Measurements from ENCODE around the gene OXA1L.
"Not testable (repeated sequence)": the region's sequence is repeated elsewhere in the genome, so short reads cannot be mapped to it uniquely, and the experiment has no call there.

OXA1L gene

DNA sequence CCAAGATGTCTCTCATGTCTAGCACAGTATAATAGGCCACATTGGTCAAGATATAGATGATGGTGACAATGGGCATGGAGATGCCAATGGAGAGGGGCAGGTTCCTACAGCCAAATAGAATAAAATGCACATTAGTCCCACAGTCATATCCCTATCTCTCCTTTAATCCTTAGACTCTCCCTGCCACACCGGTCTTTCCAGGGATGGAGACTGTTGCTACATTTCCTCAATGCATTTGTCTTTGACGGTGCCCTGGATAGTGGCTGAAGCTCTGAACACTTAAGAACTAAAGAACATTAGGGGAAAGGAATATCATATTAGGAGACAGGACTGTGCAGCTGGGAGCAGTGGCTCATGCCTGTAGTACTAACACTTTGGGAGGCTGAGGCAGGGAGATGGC lies 9.7 kb downstream of the OXA1L start:
- DNase-seq: no peak
- Mint-ChIP-seq H3K36me3 (ENCODE audit: low read depth) (peaks cover 22% of the 10 kb centered on the region), H3K4me1 (no peaks in the 10 kb centered on the region), H3K4me3 (no peak overlapping the region), H3K27me3 (no peaks in the 10 kb centered on the region), H3K9me3 (no peaks in the 10 kb centered on the region), H3K27ac (no peak overlapping the region)
- no peak for ATAC-seq

DNA sequence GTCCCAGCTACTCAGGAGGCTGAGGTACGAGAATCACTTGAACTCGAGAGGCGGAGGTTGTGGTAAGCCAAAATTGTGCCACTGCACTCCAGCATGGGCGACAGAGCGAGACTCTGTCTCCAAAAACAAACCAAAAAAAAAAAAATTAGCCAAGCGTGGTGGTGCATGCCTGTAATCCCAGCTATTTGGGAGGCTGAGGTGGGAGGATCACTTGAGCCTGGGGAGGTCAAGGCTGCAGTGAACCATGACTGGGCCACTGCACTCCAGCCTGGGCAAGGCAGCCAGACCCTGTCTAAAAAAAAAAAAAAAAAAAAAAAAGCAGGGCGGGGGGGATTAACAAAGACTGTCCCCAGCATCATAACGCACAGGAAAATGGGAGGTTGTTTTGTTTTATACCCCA lies 10.4 kb downstream of the OXA1L start:
- DNase-seq, H3K27ac Mint-ChIP-seq, H3K4me3 Mint-ChIP-seq, H3K4me1 Mint-ChIP-seq, ATAC-seq, H3K9me3 Mint-ChIP-seq, H3K27me3 Mint-ChIP-seq: not testable (repeated sequence)
- H3K36me3 Mint-ChIP-seq (ENCODE audit: low read depth): peaks cover 16% of the 10 kb centered on the region

DNA sequence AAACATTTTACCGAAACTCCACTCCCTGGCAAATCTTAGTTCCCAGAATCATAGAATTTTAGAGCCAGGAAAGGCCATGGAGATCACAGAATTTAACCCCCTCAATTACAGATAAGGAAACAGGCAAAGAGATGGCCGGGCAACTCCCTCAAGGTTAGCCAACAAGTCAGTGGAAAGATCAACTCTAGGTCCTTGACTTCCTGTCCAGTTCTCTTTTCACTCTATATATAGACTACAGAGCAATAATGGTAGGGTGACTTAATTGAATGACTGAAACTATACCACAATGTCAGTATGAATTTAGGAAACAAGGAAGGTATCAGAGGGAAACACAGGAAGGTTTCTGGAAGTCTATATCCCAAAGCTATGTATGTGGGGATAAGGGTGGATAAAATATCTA lies 11.6 kb downstream of the OXA1L start:
- no peak overlapping the region for H3K4me3 Mint-ChIP-seq
- H3K4me1 Mint-ChIP-seq: no peaks in the 10 kb centered on the region
- ATAC-seq (no peak), DNase-seq (no peak)
- H3K36me3 Mint-ChIP-seq (ENCODE audit: low read depth): peaks cover 14% of the 10 kb centered on the region
- H3K27ac Mint-ChIP-seq: no peak overlapping the region
- no peaks in the 10 kb centered on the region for H3K27me3 Mint-ChIP-seq
- H3K9me3 Mint-ChIP-seq: no peaks in the 10 kb centered on the region

DNA sequence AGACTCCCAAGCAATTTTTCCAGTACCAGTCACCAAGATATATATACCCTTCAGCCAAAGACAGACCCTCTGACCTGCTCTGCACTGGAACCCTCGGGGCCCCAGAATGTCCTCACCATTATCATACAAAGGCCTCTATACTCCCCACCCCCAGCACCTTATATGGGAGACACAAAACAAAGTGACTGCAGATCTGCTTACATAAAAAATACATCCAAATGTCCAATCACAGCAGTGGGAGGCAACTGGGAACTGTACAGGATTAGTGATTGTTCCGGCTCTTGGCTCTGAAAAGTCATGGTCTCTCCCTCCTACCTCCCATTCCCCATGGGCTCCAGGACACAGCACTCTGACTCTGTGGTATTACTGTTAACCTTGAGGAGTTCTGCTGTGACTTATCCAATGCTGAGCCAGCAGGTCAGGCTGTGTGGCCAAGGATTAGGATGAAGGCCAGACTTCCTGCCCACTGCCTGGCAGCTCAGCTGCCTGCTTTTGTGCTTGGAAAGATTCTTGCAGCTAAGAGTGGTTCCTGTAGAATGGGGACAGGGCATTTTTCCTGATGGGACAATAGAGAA lies 13.7 kb downstream of the OXA1L start:
- no peaks in the 10 kb centered on the region for H3K4me1 Mint-ChIP-seq
- H3K27ac Mint-ChIP-seq: no peak overlapping the region
- no peaks in the 10 kb centered on the region for H3K27me3 Mint-ChIP-seq
- H3K9me3 Mint-ChIP-seq: no peaks in the 10 kb centered on the region
- peaks cover 1% of the 10 kb centered on the region for H3K36me3 Mint-ChIP-seq (ENCODE audit: low read depth)
- no peak overlapping the region for H3K4me3 Mint-ChIP-seq
- ATAC-seq (no peak), DNase-seq (no peak)

DNA sequence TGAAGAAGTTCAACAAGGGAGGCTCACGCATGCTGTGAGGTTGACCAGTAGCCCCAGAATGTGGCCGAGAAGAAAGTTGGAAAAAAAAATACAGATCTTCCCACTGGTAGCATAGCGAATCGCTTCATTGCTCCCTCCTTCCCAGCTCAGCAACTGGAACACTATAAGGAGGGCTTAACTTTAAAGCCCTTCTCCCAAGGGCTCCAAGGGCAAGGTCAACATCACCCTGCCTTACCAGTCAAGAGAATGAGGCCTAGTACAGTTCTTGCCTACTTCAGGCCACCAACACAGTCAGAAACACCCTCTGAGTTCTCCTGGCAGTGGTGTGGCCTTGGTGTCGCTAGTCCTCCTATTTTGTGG lies 14.4 kb downstream of the OXA1L start:
- no peak for DNase-seq
- Mint-ChIP-seq H3K36me3 (ENCODE audit: low read depth) (no peaks in the 10 kb centered on the region), H3K9me3 (no peaks in the 10 kb centered on the region), H3K4me3 (no peak overlapping the region), H3K27ac (no peak overlapping the region), H3K27me3 (no peaks in the 10 kb centered on the region), H3K4me1 (no peaks in the 10 kb centered on the region)
- no peak for ATAC-seq

DNA sequence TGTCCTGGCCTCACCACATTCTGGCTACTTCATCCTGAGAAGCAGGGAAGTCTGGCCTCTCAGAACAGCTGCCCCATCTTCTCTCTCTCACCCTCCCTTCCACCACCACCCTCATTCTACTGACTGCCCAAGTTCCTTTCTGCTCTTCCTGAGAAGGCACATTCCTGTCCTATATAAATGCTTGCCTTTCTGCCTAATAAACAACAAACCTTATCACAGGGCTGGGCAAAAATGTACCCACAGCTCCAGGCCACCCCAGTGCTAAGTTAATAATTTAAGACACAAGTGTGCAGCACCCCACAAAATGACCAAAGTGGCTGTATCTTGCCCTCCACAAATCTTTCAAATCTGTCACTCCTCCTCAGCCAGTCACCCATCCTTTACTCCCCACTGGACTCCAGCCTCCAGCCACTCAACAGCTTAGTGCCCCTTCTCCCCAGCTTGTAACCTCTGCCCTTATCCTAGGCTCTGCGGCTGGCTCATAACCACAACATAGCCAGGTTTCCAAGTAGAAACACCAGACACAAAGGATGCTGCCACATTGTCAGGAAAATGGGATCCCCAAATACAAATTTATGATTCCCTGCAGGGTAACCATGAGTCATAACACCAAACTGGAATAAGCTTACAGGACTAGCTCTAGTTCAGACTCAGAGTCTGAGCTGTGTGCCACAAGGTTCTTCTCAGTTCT lies 15.0 kb downstream of the OXA1L start:
- H3K4me1 Mint-ChIP-seq: no peaks in the 10 kb centered on the region
- no peak overlapping the region for H3K27ac Mint-ChIP-seq
- no peaks in the 10 kb centered on the region for H3K9me3 Mint-ChIP-seq
- no peaks in the 10 kb centered on the region for H3K36me3 Mint-ChIP-seq (ENCODE audit: low read depth)
- ATAC-seq: no peak
- no peak for DNase-seq
- H3K27me3 Mint-ChIP-seq: no peaks in the 10 kb centered on the region
- no peak overlapping the region for H3K4me3 Mint-ChIP-seq

DNA sequence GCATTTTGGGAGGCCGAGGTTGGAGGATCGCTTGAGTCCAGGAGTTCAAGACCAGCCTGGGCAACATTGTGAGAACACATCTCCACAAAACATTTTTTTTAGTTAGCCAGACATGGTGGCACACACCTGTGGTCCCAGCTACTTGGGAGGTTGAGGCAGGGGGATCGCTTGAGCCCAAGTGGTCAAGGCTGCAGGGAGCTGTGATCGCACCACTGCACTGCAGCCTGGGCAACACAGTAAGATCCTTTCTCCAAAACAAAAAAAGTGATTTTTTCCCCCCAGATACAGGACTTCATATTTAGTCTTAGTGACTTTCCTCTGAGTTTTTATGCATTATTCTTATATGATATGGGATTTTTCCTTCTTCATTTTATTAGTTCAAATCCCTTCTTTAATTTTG lies 20.2 kb downstream of the OXA1L start:
- Mint-ChIP-seq H3K27ac (no peak overlapping the region), H3K4me3 (no peak overlapping the region), H3K36me3 (ENCODE audit: low read depth) (no peaks in the 10 kb centered on the region), H3K4me1 (peaks cover 14% of the 10 kb centered on the region), H3K27me3 (no peaks in the 10 kb centered on the region), H3K9me3 (no peaks in the 10 kb centered on the region)
- no peak for ATAC-seq
- DNase-seq: no peak

DNA sequence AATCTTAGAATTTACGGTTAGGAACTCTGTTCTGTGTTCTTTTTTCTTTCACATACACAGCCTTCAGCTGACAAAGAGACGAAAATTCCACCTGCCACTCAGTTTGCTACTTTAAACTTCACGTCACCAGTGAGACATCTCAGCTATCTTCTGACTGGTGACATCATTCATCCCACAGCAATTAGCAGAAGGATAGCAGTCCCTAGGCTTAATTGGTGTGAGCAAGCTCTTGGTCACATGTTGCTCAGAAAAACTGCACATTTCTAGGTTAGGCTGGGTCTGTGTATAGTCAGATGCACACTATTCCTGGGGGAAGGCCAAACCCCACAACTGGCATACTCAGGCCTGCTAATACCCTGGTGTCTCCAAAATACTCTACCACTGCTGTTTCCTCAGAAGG lies 24.8 kb downstream of the OXA1L start:
- Mint-ChIP-seq H3K27ac (no peak overlapping the region), H3K27me3 (peaks cover 4% of the 10 kb centered on the region), H3K4me3 (no peak overlapping the region), H3K4me1 (peaks cover 19% of the 10 kb centered on the region), H3K9me3 (no peaks in the 10 kb centered on the region), H3K36me3 (ENCODE audit: low read depth) (no peaks in the 10 kb centered on the region)
- no peak for DNase-seq
- ATAC-seq: no peak

DNA sequence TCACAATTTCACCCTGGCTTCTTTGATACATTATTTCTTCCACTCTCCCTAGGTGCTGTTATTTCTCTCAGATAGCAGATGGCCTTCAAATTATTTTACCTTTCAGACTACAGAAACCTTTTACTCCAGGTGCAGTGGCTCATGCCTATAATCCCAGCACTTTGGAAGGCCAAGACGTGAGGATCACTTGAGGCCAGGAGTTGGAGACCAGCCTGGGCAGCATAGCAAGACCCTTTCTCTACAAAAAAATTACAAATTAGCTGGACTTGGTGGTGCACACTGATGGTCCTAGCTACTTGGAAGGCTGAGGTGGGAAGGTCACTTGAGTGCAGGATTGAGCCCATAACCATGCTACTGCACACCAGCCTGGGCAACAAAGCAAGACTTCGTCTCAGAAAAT lies 25.7 kb downstream of the OXA1L start:
- H3K27ac Mint-ChIP-seq: no peak overlapping the region
- DNase-seq (no peak), ATAC-seq (no peak)
- no peak overlapping the region for H3K4me3 Mint-ChIP-seq
- H3K27me3 Mint-ChIP-seq: peaks cover 4% of the 10 kb centered on the region
- H3K9me3 Mint-ChIP-seq: no peaks in the 10 kb centered on the region
- peaks cover 19% of the 10 kb centered on the region for H3K4me1 Mint-ChIP-seq
- H3K36me3 Mint-ChIP-seq (ENCODE audit: low read depth): no peaks in the 10 kb centered on the region

DNA sequence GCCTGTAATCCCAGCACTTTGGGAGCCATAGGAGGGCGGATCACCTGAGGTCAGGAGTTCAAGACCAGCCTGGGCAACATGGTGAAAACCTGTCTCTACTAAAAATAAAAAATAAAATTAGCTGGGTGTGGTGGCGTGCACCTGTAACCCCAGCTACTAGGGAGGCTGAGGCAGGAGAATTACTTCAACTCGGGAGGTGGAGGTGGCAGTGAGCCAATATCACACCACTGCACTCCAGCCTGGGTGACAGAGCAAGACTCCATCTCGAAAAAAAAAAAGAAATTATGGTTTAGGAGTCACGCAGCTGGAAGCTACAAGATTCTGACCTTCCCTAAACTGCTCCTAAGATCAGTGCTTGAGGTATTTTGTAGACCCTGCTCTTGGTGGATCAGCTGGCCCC lies 27.1 kb downstream of the OXA1L start:
- H3K27me3 Mint-ChIP-seq; H3K4me3 Mint-ChIP-seq; H3K27ac Mint-ChIP-seq; H3K9me3 Mint-ChIP-seq; ATAC-seq; H3K36me3 Mint-ChIP-seq (ENCODE audit: low read depth); DNase-seq: not testable (repeated sequence)
- H3K4me1 Mint-ChIP-seq: peaks cover 19% of the 10 kb centered on the region

DNA sequence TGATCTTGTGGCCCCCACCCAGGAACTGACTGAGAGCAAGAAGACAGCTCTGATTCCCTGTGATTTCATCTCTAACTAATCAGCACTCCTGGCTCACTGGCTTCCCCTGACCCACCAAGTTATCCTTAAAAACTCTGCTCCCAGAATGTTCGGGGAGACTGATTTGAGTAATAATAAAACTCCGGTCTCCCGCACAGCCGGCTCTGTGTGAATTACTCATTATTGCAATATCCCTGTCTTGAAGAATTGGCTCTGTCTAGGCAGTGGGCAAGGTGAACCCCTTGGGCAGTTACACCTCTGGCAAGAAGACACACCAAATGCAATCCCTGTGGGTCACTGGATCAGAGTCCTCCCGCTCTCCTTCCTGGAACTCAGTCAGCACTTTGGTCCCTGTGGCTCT lies 27.5 kb downstream of the OXA1L start:
- H3K4me3 Mint-ChIP-seq: no peak overlapping the region
- H3K4me1 Mint-ChIP-seq: peaks cover 19% of the 10 kb centered on the region
- no peaks in the 10 kb centered on the region for H3K36me3 Mint-ChIP-seq (ENCODE audit: low read depth)
- H3K9me3 Mint-ChIP-seq: no peaks in the 10 kb centered on the region
- H3K27ac Mint-ChIP-seq: no peak overlapping the region
- DNase-seq (no peak), ATAC-seq (no peak)
- peaks cover 4% of the 10 kb centered on the region for H3K27me3 Mint-ChIP-seq

DNA sequence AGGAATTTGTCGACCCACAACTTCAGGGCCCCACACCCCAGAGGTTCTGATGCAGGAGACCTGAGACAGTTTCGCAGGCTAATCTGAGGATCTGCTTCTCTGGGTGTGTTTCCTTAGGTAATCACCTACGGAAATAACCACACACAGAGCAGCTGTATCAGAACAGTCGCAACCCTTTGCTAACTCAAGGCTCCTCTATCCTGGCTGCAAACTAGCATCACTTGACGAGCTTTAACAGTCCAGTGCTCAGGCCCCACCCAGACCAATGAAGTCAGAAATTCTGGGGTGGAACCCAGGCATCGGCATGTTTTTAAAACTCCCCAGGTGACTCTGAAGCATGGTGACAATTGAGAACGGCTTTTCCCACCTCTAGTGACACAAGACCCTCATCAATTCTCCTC lies 28.1 kb downstream of the OXA1L start:
- H3K27ac Mint-ChIP-seq: peak overlapping the region; percentile 42
- no peaks in the 10 kb centered on the region for H3K9me3 Mint-ChIP-seq
- H3K27me3 Mint-ChIP-seq: peaks cover 4% of the 10 kb centered on the region
- no peaks in the 10 kb centered on the region for H3K36me3 Mint-ChIP-seq (ENCODE audit: low read depth)
- peaks cover 18% of the 10 kb centered on the region for H3K4me1 Mint-ChIP-seq
- DNase-seq (no peak), ATAC-seq (peak; percentile 38)
- no peak overlapping the region for H3K4me3 Mint-ChIP-seq

DNA sequence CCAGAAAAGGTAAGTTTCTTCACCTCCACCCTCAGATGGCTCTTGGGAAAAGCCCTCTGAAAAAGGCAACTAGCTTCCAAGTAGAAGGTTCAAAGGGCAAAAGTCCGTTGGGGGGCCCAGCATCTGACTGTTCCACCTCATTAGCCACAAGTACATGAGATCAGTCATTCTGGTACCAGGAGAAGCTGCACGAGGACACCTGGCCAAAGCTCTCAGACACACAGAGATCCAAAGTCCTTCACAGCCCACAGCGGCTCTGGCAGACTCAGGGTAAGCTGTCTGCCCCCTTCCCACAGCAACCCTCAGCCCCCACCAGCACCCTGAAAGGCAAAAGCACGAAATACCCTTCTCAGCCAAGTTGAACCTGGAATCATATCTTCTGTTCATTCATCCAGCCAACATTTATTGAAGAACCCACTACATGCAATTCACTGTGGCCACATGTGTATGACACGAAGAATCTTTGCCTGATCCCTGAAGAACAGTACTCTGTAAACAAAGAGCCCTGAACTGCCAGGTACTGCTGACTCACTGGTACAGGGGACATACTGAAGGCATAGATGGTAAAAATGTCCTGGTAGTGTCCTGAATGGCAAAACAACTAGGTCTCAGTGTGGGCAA lies 29.7 kb downstream of the OXA1L start:
- no peak for ATAC-seq
- Mint-ChIP-seq H3K9me3 (no peaks in the 10 kb centered on the region), H3K27ac (no peak overlapping the region), H3K4me3 (no peak overlapping the region), H3K36me3 (ENCODE audit: low read depth) (no peaks in the 10 kb centered on the region), H3K27me3 (peaks cover 9% of the 10 kb centered on the region), H3K4me1 (peaks cover 6% of the 10 kb centered on the region)
- DNase-seq: no peak

DNA sequence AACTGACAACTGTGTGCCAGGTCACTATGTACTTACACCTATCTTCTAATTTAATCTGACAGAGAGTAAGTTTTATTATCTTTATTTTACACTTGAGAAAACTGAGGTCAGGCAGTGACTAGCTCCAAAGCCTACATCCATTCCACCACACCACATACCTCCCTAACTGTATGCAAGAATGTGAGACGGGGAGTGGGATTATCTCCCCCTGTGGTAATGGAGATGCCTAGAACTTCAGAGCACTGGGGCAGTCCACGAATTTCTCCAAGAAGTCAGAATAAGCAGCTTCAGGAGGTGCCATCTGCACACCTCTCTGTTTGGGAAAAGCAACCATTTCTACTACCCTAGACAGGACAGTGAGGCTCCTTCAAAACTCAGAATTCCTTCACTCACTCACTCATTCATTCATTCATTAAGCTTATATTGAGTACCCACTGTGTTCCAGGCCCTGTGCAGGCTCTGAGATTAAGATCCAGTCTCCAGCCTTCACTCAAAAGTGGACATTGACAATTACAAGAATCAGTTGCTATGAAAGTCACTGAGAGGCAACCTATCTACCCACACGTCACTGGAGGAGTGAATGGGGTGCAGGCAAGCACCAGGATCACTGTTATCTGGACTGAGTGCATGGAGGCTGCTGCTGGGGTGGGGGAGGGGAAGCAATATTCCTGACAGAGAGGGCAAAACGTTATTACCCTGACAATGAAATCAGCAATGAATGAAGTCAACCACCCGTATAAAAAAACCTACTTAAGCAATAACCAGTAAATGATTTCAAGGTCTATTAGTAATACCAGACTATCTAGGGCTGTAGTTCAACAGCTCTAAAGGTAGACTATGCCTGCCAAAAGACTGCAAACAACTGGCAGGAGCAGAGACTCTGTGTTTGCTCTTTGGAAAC lies 30.8 kb downstream of the OXA1L start:
- Mint-ChIP-seq H3K9me3 (no peaks in the 10 kb centered on the region), H3K36me3 (ENCODE audit: low read depth) (no peaks in the 10 kb centered on the region), H3K4me3 (no peak overlapping the region), H3K27ac (no peak overlapping the region), H3K27me3 (peaks cover 11% of the 10 kb centered on the region), H3K4me1 (peaks cover 6% of the 10 kb centered on the region)
- no peak for ATAC-seq
- DNase-seq: no peak

DNA sequence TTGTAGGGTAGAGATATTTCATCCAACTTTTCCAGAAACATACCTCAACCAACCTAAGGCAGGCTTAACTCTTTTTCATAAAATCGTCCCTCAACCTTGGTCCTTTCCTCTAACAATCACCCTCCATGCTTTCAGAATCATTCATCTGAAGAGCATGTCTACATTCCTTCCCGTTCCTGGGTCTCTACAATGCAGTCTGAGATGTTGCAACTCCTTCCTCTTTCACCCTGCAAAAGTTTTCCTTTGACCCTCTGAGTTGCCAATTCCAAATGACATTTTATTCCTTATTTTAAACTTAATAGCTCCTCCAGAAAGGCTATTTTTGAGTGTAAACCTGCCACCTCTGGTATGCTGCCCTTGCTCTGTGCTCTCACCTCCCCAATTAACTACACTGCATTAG lies 32.0 kb downstream of the OXA1L start:
- no peak overlapping the region for H3K4me3 Mint-ChIP-seq
- no peak for ATAC-seq

More for the DNA sequence above, 32.0 kb downstream of the OXA1L start:
- no peaks in the 10 kb centered on the region for H3K36me3 Mint-ChIP-seq (ENCODE audit: low read depth)
- H3K27me3 Mint-ChIP-seq: peaks cover 11% of the 10 kb centered on the region
- no peaks in the 10 kb centered on the region for H3K9me3 Mint-ChIP-seq
- no peak overlapping the region for H3K27ac Mint-ChIP-seq
- H3K4me1 Mint-ChIP-seq: peaks cover 9% of the 10 kb centered on the region
- no peak for DNase-seq

Data from activated naive CD8-positive, alpha-beta T cell treated with anti-CD3 and anti-CD28 coated beads, Interleukin-2, amount 50 U/mL, for 24 hours (primary cell).